Hepatocyte (in vitro differentiated cells): ENCODE results near the gene KCTD15. TPM values are rescaled to one million over a fixed set of nuclear protein-coding genes. Genes with fewer than 3 reads are reported as not detected.

Experiments used
- DNase-seq: peaks from one replicate; pipeline ENCODE4 v3.0.0-alpha.2; 2016; ENCODE audit warnings: low spot score
- H2AFZ ChIP-seq: fragments of 200-600 bp; sonication (generic); 2 replicates; pipeline ENCODE4 v1.6.0; 2016; ENCODE audit warnings: antibody characterized with exemption, mild to moderate bottlenecking
- H3K27ac ChIP-seq: fragments of 200-600 bp; sonication (generic); 2 replicates; pipeline ENCODE4 v1.5.1; 2016; ENCODE audit warnings: mild to moderate bottlenecking
- H3K27me3 ChIP-seq: fragments of 200-600 bp; sonication (generic); 2 replicates; pipeline ENCODE4 v1.6.1; 2016
- H3K36me3 ChIP-seq: fragments of 200-600 bp; sonication (generic); replicated peaks from 2 replicates; pipeline ENCODE4 v1.5.1; 2016; ENCODE audit warnings: low read depth; ENCODE audit not compliant: insufficient read depth
- H3K4me1 ChIP-seq: fragments of 200-600 bp; sonication (generic); 2 replicates; pipeline ENCODE4 v1.5.1; 2016; ENCODE audit warnings: mild to moderate bottlenecking, moderate library complexity; ENCODE audit not compliant: insufficient read depth
- H3K4me2 ChIP-seq: fragments of 200-600 bp; sonication (generic); 2 replicates; pipeline ENCODE4 v1.6.0; 2016
- H3K4me3 ChIP-seq: fragments of 200-600 bp; sonication (generic); 2 replicates; pipeline ENCODE4 v1.5.1; 2016; ENCODE audit warnings: mild to moderate bottlenecking
- H3K79me2 ChIP-seq: fragments of 200-600 bp; sonication (generic); 2 replicates; pipeline ENCODE4 v1.6.0; 2017; ENCODE audit warnings: mild to moderate bottlenecking
- H3K9me2 ChIP-seq: fragments of 200-600 bp; sonication (generic); replicated peaks from 2 replicates; pipeline ENCODE4 v1.6.0; 2017; ENCODE audit warnings: mild to moderate bottlenecking; ENCODE audit not compliant: insufficient read depth
- H3K9me3 ChIP-seq: fragments of 200-600 bp; sonication (generic); 2 replicates; pipeline ENCODE4 v1.5.1; 2016; ENCODE audit warnings: low read depth, mild to moderate bottlenecking
- H4K20me1 ChIP-seq: fragments of 200-600 bp; sonication (generic); 2 replicates; pipeline ENCODE4 v1.6.0; 2016; ENCODE audit warnings: mild to moderate bottlenecking; ENCODE audit not compliant: insufficient read depth, poor library complexity, severe bottlenecking
- CTCF ChIP-seq: fragments of 200-600 bp; sonication (generic); IDR thresholded peaks from 2 replicates; pipeline ENCODE4 v1.5.1; 2016; ENCODE audit warnings: antibody characterized with exemption, mild to moderate bottlenecking; ENCODE audit not compliant: poor library complexity
- EZH2 ChIP-seq: fragments of 200-600 bp; sonication (generic); IDR thresholded peaks from 2 replicates; pipeline ENCODE4 v1.6.1; 2016; ENCODE audit warnings: antibody characterized with exemption, mild to moderate bottlenecking, borderline replicate concordance
- EZH2phosphoT487 ChIP-seq: fragments of 200-600 bp; sonication (generic); IDR thresholded peaks from one replicate; pipeline ENCODE4 v1.6.1; 2018; ENCODE audit warnings: antibody characterized with exemption, mild to moderate bottlenecking, low read depth, moderate library complexity; ENCODE audit not compliant: unreplicated experiment, severe bottlenecking
- WGBS: methylation state at CpG from one replicate; pipeline ENCODE4 v1.1.6; 2016; ENCODE audit warnings: low lambda C conversion rate; ENCODE audit errors: missing lambda C conversion rate; 5-methylcytosine and 5-hydroxymethylcytosine counted together
- polyA plus RNA-seq: library from polyadenylated mRNA; unstranded; fragments of >200 nt; fragmentation: Nextera tagmentation; extraction: Ambion mirVana; gene quantifications from 2 replicates; pipeline ENCODE4 v1.2.1, GENCODE V29; 2016
- total RNA-seq: library from RNA; depleted of rRNA; stranded (reverse); fragments of >200 nt; gene quantifications from 2 replicates; pipeline ENCODE4 v1.2.3, GENCODE V29; 2014

Gene KCTD15
- total and polyA plus RNA-seq, 2 experiments from 2014 or later = 10.1 to 55.8 TPM

GRCh38 chr19:33804021-33804799 is 7.5 kb downstream of the KCTD15 start:
- no peaks in the 10 kb centered on the region for H3K4me1 ChIP-seq
- H3K4me2 ChIP-seq = no peak overlapping the region
- no peak overlapping the region for H2AFZ ChIP-seq
- TF ChIP-seq EZH2phosphoT487 = no peak
- no peak for TF ChIP-seq CTCF
- TF ChIP-seq EZH2 = no peak
- no peaks in the 10 kb centered on the region for H3K27me3 ChIP-seq
- H3K9me2 ChIP-seq = no peaks in the 10 kb centered on the region
- DNase-seq = peak; percentile 87
- no peak overlapping the region for H3K4me3 ChIP-seq
- H3K79me2 ChIP-seq = peaks cover 23% of the 10 kb centered on the region
- peak overlapping the region; percentile 58 for H3K27ac ChIP-seq
- peaks cover 2% of the 10 kb centered on the region for H4K20me1 ChIP-seq
- no peaks in the 10 kb centered on the region for H3K36me3 ChIP-seq
- WGBS = 90% methylated on average over 10 of the region's 10 CpGs
- no peaks in the 10 kb centered on the region for H3K9me3 ChIP-seq

- Histone ChIP-seq H3K9me2 (no peaks in the 10 kb centered on the region), H3K36me3 (no peaks in the 10 kb centered on the region), H3K4me1 (no peaks in the 10 kb centered on the region), H3K4me2 (no peak overlapping the region), H3K9me3 (no peaks in the 10 kb centered on the region), H3K4me3 (no peak overlapping the region), H3K79me2 (peaks cover 14% of the 10 kb centered on the region), H3K27me3 (no peaks in the 10 kb centered on the region), H4K20me1 (peaks cover 2% of the 10 kb centered on the region), H2AFZ (no peak overlapping the region), H3K27ac (no peak overlapping the region)
- 100% methylated on average over 3 of the region's 3 CpGs for WGBS
- TF ChIP-seq CTCF (no peak), EZH2 (no peak), EZH2phosphoT487 (no peak)
- no peak for DNase-seq
Measured at GRCh38 chr19:33805313-33805712, 8.6 kb downstream of the KCTD15 start.

- no peaks in the 10 kb centered on the region for H3K9me2 ChIP-seq
- no peaks in the 10 kb centered on the region for H3K4me1 ChIP-seq
- no peaks in the 10 kb centered on the region for H3K9me3 ChIP-seq
- no peak overlapping the region for H3K4me2 ChIP-seq
- no peaks in the 10 kb centered on the region for H3K27me3 ChIP-seq
- no peaks in the 10 kb centered on the region for H3K36me3 ChIP-seq
- H3K4me3 ChIP-seq = no peak overlapping the region
- H3K79me2 ChIP-seq = peaks cover 9% of the 10 kb centered on the region
- TF ChIP-seq EZH2 = no peak
- TF ChIP-seq EZH2phosphoT487 = no peak
- TF ChIP-seq CTCF = no peak
- H3K27ac ChIP-seq = no peak overlapping the region
- H2AFZ ChIP-seq = no peak overlapping the region
- WGBS = 92% methylated on average over 9 of the region's 9 CpGs
- peaks cover 2% of the 10 kb centered on the region for H4K20me1 ChIP-seq
- no peak for DNase-seq
Measured at GRCh38 chr19:33805840-33806433, 9.3 kb downstream of the KCTD15 start.
